Inflammatory macrophage (primary cell): ENCODE data around the gene TMBIM1.
A peak's percentile ranks its signal among the peaks of the same experiment; 100 is the strongest.

Source experiments
- DNase-seq, 2 donors: peaks; one replicate each; pipeline ENCODE4 v3.0.0-alpha.2; 2020 to 2022
- total RNA-seq, 18 experiments: gene quantifications; one replicate each; lab custom pipeline; 2026; ENCODE audit warnings: mixed read lengths in 6 of 18, inconsistent platforms in 2 of 18; lab: John Stamatoyannopoulos, UW

TMBIM1 gene
- 268 to 672 (median 411) reads per million in 18 experiments for total RNA-seq

DNA sequence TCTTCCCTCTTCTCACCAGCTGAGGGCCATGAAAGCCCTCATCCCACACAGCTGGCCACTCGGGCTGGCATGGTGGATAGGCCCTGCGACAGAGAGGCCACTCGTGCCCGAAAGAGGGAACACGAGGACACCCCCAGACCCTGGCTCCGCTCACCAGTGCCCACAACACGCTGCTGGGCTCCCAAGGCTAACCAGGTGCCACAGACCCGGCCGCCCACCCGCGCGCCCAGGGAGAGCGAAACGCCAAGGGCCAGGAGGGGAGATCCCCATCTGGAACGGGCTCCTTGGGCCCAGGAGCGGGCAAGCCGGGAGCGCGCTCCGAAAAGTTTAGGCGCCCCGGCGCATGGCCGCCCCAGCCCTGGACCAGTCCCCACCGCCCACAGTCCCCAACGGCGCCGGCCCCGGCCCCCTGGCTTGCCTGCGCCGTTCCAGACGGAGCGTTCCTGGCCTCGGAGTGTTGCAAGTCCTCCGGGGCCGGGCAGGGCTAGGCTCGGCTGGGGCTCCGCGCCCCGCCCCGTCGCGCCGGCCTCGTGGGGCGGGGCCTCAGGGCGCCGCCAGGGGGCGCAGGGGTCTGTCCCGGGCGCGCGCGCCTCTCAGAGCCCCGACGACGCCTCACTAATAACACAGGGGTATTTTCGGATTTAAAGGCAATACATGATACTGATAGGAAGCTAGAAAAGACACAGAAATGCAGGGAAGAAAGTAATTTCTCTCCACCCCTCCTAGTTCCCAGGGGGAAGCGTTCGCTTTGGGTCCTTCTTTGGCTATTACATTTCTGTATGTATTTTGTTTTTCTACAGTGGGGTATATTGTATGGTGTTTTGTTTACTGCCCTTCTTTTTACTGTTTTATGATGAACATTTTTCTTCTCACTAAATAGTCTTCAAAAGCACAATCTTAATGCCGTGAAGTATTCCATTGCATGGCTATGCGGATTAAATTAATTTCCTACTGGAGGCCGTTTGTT is at the start of gene TMBIM1:
TSS of gene TMBIM1 (minus strand) at position 456 of the 967 bp plus-strand sequence. CDS start 10,362 bp downstream, outside the sequence.
- DNase-seq, result peak; percentile 79 to 88

- no peak for DNase-seq
Measured at GRCh38 chr2:218341381-218341780, 49.1 kb upstream of the TMBIM1 start.

DNA sequence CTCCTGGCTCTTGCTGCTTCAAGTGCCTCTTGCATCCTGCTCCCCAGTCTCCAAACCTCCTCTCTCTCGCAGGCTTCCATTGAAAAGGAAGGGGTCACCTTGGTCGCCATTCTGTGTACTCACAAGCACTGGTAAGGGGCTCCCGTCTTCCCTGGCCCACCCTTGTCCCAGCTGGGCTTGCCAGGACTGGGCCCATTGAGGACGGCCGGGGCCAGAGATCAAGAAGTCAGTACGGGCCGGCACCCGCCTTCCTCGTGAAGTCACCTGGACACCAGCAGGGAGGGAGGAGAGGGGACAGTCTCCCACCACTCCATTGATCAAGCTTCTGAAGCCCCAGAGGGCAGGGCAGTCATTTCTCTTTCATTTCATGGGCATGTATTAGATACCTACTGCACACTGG is 48.4 kb upstream of the TMBIM1 start:
- no peak for DNase-seq

DNA sequence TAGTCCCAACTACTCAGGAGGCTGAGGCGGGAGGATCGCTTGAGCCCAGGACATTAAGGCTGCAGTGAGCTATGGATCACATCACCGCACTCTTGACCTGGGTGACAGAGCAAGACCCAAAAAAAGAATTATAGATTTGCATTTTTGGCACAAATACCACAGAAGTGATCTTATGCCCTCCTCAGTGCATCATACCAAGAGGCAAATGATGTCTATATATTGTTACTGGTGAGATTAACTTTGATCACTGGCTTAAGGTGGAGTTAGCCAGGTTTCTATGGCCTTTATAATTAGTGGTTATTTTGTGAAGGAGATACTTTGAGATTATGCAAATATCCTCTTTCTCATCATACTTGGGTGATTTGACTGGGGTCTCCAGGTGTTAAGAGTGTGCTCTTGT is 42.2 kb upstream of the TMBIM1 start:
- DNase-seq, result no peak

DNA sequence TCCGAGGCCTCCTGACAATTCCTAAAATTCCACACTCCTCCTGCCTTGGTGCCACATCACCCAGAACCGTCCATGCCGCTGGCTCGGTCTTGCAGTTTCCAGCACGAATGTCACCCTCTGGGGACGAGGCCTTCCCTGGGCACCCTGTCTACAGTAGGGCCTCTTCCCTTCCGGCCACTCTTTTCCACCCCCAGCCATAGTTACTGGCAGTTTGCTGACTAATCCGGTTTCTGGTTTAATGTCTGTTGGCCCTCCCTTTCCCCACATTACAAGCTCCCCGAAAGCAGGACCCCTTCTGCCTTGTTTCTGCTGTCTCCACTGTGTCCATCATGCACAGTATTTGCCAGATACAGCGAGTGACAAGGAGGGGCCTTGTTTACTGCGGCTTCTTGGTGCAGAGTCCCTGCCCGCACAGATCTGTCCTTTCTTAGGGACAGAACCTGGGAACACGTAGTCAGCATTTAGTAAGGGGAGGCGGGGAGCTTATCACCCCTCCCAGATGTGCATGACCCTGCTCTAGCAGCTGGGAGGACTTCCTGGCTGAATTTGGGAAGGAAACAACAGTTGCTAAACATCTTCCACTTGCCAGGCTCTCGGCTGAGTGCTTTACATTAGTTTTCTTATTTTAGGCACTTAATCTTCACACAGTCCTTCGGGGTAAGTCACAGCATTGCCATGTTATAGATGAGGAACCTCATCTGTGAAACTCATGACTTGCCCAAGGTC is 40.8 kb upstream of the TMBIM1 start:
- peak; percentile 86 to 91 for DNase-seq

DNA sequence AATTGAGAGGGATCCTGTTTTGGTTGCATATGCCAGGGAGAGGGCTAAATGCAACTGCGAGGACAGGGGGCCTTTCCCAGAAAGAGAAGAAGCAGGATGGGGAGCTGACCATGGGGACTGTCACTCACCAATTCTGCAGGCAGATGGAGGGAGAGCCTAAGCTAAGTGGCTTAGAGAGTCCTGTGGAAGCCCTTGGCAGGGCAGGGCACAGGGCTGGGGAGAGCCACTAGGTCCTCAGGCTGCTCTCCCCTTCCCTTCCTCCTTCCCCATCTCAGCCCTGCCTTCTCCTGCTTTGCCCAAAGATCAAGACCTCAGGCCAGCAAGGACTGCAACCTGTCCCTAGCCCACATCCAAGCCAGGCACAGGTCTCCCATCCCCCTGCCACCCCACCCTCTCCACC is 40.0 kb upstream of the TMBIM1 start:
- no peak for DNase-seq

DNA sequence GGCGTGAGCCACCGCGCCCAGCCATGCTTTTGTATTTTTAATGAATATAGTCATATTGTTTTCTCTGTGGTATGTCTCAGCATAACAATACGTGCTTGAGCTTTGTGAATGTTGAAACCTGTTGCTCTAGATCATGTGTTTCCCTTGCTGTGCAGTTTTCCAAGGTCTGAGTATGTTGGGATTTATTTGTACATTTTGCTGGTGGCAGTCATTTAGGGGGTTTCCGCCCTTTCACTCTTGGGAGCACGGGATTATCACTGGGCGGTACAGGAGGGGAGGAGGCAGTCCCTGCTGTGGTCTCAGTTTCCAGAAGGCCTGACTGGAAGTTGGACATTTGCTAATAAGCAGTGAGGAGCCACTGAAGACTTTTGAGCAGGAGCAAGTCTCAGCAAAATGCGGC is 39.4 kb upstream of the TMBIM1 start:
- DNase-seq, result peak; percentile 7 to 41

DNA sequence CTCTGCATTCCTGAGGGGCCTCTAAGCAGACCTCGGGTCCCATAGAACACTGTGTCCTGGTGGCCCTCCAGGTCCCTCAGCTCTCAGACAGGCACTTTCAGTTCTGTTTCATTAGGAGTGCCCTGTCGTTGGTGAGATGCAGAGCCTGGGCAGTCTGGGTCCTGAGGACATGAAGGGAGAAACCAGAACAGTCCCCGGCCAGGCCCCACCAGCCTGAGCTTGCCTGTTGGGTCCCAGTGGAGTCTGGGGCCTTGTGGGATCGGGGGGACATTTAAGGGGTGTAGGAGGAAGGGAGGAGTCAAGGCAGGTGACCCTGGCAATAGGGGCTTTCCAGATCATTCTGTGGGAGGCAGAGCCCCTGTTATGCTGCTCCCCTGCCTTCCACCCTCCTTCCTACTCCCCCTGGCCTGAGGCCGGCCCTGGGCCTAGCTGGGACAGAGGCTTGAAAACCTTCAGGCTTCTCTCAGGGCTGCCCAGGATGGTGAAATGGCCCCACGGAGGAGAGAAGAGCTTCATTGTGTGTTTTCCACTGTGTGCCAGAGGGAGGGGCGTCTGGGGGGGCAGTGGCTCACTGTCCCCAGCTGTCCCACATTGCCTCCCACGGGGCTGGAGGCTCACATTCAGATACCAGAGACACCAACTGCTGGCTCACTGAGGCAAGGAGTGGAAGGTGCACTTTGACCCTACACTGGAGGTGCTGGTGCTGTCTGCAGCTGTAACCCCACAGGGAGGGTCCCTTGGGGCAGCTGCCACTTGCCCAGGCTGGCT is 37.7 kb upstream of the TMBIM1 start:
- no peak for DNase-seq

DNA sequence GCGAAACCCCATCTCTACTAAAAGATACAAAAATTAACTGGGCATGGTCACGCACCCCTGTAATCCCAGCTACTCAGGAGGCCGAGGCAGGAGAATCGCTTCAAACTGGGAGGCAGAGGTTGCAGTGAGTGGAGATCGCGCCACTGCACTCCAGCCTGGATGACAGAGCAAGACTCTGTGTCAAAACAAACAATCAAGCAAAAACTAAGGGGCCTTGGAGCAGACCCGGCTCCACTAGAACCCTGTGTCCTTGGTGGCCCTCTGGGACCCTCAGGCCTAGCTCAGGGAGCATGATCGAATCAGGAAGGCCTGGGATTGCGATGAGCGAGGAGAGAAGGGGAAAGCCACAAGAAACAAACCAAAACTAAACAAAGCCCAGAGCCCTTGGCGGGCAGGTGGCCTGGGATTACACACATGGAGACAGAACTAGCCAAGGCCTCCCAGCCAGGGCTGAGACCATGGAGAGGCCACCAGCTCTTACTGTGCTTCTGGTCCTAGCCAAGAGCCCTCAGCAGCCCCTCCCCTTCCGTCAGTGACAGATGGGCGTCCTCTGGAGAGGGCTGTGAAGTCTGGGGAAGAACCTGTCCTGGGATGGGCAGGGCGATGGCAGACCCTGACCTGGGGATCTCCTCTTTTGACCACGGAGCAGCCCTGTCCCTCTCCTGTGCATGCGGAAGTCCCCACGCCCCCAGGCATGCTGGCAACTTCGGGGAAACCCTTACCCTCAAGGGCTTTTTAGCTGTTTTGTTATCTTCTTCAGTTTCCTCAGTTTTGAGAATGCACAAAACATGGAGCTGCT is 36.9 kb upstream of the TMBIM1 start:
- DNase-seq, result peak in 1 of 2 donors; percentile 13

DNA sequence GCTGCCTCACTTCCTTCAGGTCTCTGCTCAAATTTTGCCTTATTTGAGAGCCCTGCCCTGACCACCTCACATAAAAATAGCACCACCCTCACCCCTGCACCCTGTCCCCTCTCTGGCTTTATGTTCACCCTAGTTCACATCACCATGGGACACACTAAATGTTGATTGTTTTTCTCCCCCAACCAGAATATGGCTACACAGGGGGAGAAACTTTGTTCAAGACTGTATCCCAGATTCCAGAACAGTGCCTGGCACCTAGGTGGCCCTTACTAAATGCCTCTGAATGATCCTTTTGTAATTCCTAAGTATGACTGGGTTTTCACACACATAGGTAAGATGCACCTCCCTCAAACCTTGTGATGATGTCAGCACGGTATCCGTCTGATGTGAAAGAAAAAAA is 36.0 kb upstream of the TMBIM1 start:
- DNase-seq, result no peak

- DNase-seq, result peak in 1 of 2 donors; percentile 29
Measured at GRCh38 chr2:218327451-218328210, 35.3 kb upstream of the TMBIM1 start.

GRCh38 chr2:218326315-218326714 is 34.0 kb upstream of the TMBIM1 start:
- no peak for DNase-seq

DNA sequence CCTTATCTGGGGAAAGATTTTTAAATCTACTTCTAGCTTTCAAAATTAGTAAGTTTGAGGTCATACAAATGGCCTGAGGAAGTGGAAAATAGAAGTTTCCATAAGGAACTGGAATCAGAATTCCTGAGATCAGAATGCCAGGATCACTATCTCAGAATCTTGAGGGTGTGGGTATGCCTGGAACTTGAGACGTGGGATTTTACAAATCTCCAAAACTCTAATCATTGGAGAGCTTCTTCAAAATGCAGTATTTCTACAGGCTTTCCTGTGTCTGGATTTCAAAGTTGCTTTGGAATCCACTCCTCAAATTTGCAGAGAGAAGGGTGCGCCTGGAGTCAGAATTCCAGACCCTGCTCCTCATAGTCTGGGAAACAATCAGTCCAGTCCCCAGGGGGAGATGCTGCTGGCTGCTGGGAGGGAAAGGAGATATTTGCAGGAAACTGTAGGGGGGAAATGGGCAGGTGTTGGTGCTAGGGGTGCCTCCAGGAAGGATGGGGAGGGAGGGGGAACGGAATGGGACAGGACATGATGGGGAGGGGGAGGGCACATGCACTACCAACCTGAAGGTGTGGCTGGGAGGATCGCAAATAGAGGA is 33.4 kb upstream of the TMBIM1 start:
- no peak for DNase-seq

DNA sequence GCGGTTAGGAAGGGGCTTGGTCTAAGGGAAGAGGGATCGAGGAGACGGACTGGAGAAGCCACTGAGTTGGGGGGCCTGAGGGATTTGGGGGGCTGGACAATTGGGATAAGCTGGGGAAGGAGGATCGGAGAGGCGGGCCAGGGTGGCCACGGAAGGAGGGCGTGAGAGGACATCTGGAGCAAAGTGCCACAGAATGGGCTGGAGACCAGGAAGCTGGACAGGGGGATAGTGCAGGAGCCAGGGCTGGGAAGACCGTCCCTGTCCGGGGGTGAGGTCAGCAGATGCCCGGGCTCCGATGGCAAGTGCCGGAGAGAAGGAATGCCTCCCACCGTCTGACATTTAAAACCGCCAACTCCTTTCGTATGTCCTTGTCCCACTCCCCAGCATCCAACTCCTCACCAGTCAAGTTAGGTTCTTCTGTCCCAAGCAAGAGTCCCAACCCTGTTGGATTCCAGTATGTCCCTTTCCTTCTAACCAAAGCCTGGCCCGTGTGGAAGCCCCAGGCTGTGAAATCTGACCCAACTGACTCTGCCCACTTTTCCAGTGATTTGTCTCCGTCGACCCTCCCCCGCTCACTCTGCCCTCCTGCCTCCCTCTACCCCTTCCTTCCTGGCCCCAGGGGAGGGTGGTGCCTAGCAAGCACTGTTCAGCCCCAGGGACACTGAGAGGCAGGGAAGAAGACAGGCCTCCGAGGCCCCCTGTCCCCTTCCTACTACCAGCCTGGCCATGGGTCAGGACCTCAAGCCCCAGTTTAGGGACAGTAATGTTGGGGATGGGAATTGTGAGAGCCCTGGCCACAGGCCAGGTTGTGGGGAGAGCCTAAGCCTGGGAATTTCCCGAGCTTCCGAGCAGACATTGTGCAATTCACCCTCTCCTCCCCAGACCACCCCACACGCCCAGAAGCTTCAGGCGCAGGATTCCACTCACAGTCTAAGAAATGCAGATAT is 31.5 kb upstream of the TMBIM1 start:
- peak in 1 of 2 donors; percentile 28 for DNase-seq

DNA sequence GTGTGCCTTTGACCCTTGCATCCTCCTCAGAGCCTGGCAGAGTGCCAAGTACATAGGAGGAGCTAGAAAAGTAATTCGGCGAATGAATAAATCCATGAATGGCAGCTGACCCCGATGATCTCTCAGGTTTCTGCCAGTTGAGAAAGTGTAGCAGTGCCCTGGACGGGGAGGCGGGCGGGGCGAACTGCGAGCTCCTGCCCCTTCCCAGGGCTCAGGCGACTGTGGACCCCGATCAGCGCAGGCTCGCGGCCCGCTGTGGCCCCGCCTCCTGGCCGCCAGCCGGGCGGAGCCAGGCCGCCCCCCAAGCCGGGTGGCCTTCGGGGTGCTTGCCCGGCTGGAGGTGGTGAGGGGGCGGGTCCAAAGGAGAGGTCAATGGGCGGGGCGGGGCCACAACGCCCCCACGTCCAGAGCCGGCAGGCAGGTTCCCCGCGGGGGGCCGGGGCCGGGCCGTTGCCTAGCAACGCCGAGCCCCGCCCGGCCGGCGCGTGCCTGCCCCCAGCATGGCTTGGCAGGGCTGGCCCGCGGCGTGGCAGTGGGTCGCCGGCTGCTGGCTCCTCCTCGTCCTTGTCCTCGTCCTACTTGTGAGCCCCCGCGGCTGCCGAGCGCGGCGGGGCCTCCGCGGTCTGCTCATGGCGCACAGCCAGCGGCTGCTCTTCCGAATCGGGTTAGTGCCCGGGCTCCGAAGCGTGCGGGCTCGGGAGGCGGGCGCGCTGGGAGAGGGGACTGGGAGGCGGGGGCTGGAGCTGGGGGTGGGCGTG is 30.6 kb upstream of the TMBIM1 start:
- DNase-seq, result peak; percentile 76 to 82

DNA sequence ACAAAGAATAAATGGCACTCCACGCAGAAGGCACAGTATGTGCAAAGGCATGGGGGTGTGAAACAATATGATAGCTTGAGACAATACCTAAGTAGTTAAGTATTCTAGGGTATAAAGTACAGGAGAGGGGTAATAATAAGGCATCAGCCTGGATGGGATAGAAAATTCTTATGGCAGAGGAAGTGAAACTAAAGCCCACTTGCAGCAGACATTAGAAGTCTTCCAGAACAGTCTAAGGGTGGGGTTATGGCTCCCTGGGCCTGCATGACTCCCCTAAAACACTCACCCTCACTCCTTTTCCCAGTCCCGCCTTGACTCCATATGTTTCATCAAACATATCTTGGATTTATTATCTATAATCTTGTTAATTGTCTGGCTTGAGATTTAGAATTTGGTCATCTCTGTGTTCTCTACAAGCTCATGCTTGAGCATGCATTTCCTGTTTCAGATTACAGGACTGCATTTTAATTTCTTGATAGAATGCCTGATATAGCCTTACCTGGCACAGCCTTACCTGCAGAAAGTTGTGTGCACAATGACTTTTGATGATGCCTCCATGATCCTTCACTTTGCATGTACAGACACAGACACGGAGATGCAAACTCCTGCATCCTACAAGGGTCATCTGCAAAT is 28.5 kb upstream of the TMBIM1 start:
- peak in 1 of 2 donors; percentile 33 for DNase-seq

DNA sequence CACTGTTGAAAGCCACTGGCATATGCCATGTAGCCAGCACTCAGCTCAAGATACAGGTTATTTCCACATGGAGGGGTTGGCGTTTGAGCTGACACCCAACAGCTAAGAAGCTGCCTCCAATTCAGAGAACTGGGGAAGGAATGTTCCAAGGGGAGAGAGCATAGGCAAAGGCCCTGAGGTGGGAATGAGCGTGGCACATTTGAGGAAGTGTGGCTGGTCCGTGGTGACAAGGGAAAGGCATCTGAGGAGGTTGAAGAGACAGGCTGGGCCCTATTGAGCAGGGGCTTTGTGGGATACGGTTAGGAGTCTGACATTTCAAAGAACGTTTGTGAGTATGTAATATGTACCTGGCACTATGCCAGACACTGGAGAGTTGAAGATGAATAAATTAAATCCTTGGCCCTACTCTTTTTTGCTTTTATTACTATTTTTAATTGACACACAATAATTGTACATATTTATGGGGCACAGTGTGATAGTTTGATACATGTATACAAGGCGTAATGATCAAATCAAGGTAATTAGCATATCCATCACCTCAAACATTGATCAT is 27.6 kb upstream of the TMBIM1 start:
- DNase-seq, result peak in 1 of 2 donors; percentile 17

DNA sequence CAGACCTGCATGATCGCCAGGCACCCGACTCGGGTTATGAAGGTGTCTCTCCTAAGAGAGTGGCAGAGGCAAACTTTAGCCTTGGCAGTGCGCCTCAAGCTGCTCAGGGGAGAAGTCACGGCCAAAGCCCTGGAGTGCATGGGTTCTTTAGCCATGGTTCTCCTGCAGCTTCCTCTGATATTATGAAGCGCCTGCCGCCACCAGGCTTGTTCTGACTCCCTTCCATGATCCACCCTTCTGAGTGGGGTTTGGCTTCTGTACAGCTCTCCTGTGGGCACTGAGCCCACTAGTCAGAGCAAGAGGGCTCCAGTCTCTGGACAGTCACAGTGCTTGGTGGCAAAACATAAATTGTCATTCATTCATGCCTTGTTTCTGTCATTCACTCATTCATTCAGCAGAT is 25.9 kb upstream of the TMBIM1 start:
- DNase-seq, result no peak
